ENCODE results near the gene BAZ1A. TPM values are rescaled to one million over a fixed set of nuclear protein-coding genes. Genes with fewer than 3 reads are reported as not detected.

BAZ1A gene
- total and polyA plus RNA-seq, 2 of the 8 experiments (the other 6 are each of a cell fraction or from before 2014, with no cell fraction given): 8.0 to 23.1 TPM

- H3K9ac ChIP-seq (replicated peaks in 1 of 4; ENCODE audit: extremely low read depth in 1 of 4, low read depth in 3 of 4, low read length in 3 of 4): no peak overlapping the region
- 81% methylated on average over 1 of the region's 1 CpG; no CpG with 5 or more reads in 1 of the 2 experiments for WGBS, 2 experiments (ENCODE audit: extremely low coverage in 1 of 2, insufficient coverage in 1 of 2, insufficient read length in 1 of 2, insufficient replicate concordance in 2 of 2, low coverage in 1 of 2, low lambda C conversion rate in 2 of 2, missing lambda C conversion rate in 1 of 2)
- no peak overlapping the region for H2BK20ac ChIP-seq (ENCODE audit: low read length)
- H4K91ac ChIP-seq (replicated peaks; ENCODE audit: insufficient read length, low read length): no peak overlapping the region
- no peak overlapping the region for H3K56ac ChIP-seq (replicated peaks; ENCODE audit: insufficient read length, low read depth, low read length)
- H3K27me3 ChIP-seq (replicated peaks in 1 of 4; ENCODE audit: control insufficient read depth in 3 of 4, extremely low read depth in 1 of 4, insufficient read depth in 3 of 4, low read length in 3 of 4): no peaks in the 10 kb centered on the region
- H3K27ac ChIP-seq (ENCODE audit: low read depth, low read length): no peak overlapping the region
- no peaks in the 10 kb centered on the region for H3K23me2 ChIP-seq (ENCODE audit: low read depth, low read length)
- no peak overlapping the region for H2BK5ac ChIP-seq (ENCODE audit: low read depth, low read length)
- H3K9me3 ChIP-seq (ENCODE audit: insufficient read depth in 2 of 2, low read depth in 1 of 2, low read length in 1 of 2): no peaks in the 10 kb centered on the region
- H2AK5ac ChIP-seq (ENCODE audit: low read depth, low read length): no peak overlapping the region
- DNase-seq (ENCODE audit: low read depth in 1 of 2, low spot score in 2 of 2) (no peak), FAIRE-seq (no peak)
- H3K4me1 ChIP-seq (replicated peaks in 1 of 4; ENCODE audit: control insufficient read depth in 3 of 4, insufficient read depth in 4 of 4, low read length in 3 of 4): peaks cover 0 to 3% (median under 1%) of the 10 kb centered on the region in 4 experiments; a peak in 2 of 7 replicates
- H3K4ac ChIP-seq (replicated peaks; ENCODE audit: insufficient read length, low read depth, low read length): no peak overlapping the region
- no peaks in the 10 kb centered on the region for H3K79me1 ChIP-seq (ENCODE audit: low read depth, low read length)
- no peak overlapping the region for H3K4me3 ChIP-seq (ENCODE audit: extremely low read depth in 1 of 4, insufficient read depth in 2 of 4, low read depth in 3 of 4, low read length in 4 of 4)
- no peak overlapping the region for H4K5ac ChIP-seq (ENCODE audit: insufficient read length, low read depth, low read length)
- H2BK12ac ChIP-seq (ENCODE audit: low read depth, low read length): no peak overlapping the region
- CTCF ChIA-PET (ENCODE audit: partially characterized antibody): no interaction called here
- H3K79me2 ChIP-seq (ENCODE audit: control insufficient read depth in 1 of 2, insufficient read depth in 2 of 2, low read length in 2 of 2): no peaks in the 10 kb centered on the region
- no peak overlapping the region for H3K18ac ChIP-seq (ENCODE audit: extremely low read depth, low read length)
- H2AFZ ChIP-seq (ENCODE audit: low read length): no peak overlapping the region
- H2BK120ac ChIP-seq (replicated peaks; ENCODE audit: low read depth, low read length): no peak overlapping the region
- no peaks in the 10 kb centered on the region for H4K20me1 ChIP-seq (replicated peaks in 1 of 2; ENCODE audit: control insufficient read depth in 1 of 2, insufficient read depth in 2 of 2, low read length in 2 of 2)
- H2BK15ac ChIP-seq (ENCODE audit: low read length): no peak overlapping the region
- H3K14ac ChIP-seq (ENCODE audit: insufficient read length): no peak overlapping the region
- H3K4me2 ChIP-seq (ENCODE audit: insufficient read depth in 1 of 2, low read depth in 2 of 2, low read length in 2 of 2): no peak overlapping the region
- POLR2A ChIA-PET (ENCODE audit: partially characterized antibody): no interaction called here
- H3K36me3 ChIP-seq (ENCODE audit: control insufficient read depth in 2 of 4, insufficient read depth in 4 of 4, low read length in 3 of 4): no peaks in the 10 kb centered on the region
- no peak overlapping the region for H3K23ac ChIP-seq (ENCODE audit: insufficient read length)
- no peak overlapping the region for H4K8ac ChIP-seq (ENCODE audit: extremely low read depth, insufficient read depth, low read length)
- no peak for TF ChIP-seq YY1 (IDR thresholded peaks at IDR 0.05; ENCODE audit: low read depth, low read length)
- TF ChIP-seq SIRT6 (IDR thresholded peaks at IDR 0.05; ENCODE audit: low read length): no peak
- no peak for TF ChIP-seq NRF1 (IDR thresholded peaks at IDR 0.05; ENCODE audit: low read depth, low read length)
- TF ChIP-seq POLR2AphosphoS5 (IDR thresholded peaks at IDR 0.05; ENCODE audit: low read depth, low read length): no peak
- no peak for TF ChIP-seq SIN3A (conservative IDR thresholded peaks at IDR 0.05 in 1 of 2, IDR thresholded peaks at IDR 0.05 in 1 of 2; ENCODE audit: low read depth in 1 of 2, low read length in 2 of 2)
- no peak for TF ChIP-seq SP2 (IDR thresholded peaks at IDR 0.05; ENCODE audit: low read length)
- TF ChIP-seq, protein P1, sequence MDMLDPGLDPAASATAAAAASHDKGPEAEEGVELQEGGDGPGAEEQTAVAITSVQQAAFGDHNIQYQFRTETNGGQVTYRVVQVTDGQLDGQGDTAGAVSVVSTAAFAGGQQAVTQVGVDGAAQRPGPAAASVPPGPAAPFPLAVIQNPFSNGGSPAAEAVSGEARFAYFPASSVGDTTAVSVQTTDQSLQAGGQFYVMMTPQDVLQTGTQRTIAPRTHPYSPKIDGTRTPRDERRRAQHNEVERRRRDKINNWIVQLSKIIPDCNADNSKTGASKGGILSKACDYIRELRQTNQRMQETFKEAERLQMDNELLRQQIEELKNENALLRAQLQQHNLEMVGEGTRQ (IDR thresholded peaks at IDR 0.05; ENCODE audit: low read length): no peak
- TF ChIP-seq POU5F1 (IDR thresholded peaks at IDR 0.05; ENCODE audit: low read depth, low read length): no peak
- TF ChIP-seq RBBP5 (IDR thresholded peaks at IDR 0.05; ENCODE audit: borderline replicate concordance, low read depth, low read length): no peak
- TF ChIP-seq POLR2A (IDR thresholded peaks at IDR 0.05; ENCODE audit: control extremely low read depth in 1 of 2, low read depth in 2 of 2, low read length in 2 of 2): no peak
- TF ChIP-seq RNF2 (IDR thresholded peaks at IDR 0.05; ENCODE audit: borderline replicate concordance, low read depth, low read length, missing control alignments, poor library complexity, severe bottlenecking): no peak
- no peak for TF ChIP-seq MAX (IDR thresholded peaks at IDR 0.05)
Observed at GRCh38 chr14:34890937-34891336, 15.8 kb upstream of the BAZ1A start.
